Gastrocnemius medialis (tissue), 4 donors: ENCODE results near the gene MACROD2. TPM values are rescaled to one million over a fixed set of nuclear protein-coding genes. Genes with fewer than 3 reads are reported as not detected.

ENCODE experiments used
- ATAC-seq, 2 donors: fragments of 150-250 bp; one replicate each; pipeline ENCODE4 v1.9.1; 2016
- DNase-seq, 2 donors: peaks; one replicate each; pipeline ENCODE4 v3.0.0-alpha.2; 2019
- H3K27ac ChIP-seq, 4 donors: fragments of 200-600 bp; sonication (generic); 1 replicate in 1 of 4; 2 replicates in 3 of 4; pipeline ENCODE4 v1.5.1; 2016 to 2018; ENCODE audit warnings: mild to moderate bottlenecking in 2 of 4, moderate library complexity in 1 of 4
- H3K27me3 ChIP-seq, 3 donors: fragments of 200-600 bp; sonication (generic) in 2 of 3; 1 replicate in 1 of 3; 2 replicates in 2 of 3; pipeline versions ENCODE4 v1.5.1 to v1.6.0; 2016 to 2019; ENCODE audit warnings: mild to moderate bottlenecking in 1 of 3, moderate library complexity in 1 of 3
- H3K36me3 ChIP-seq, 2 donors: fragments of 200-600 bp; sonication (generic) in 1 of 2; one replicate each; pipeline ENCODE4 v1.5.1; 2017 to 2018
- H3K4me1 ChIP-seq, 2 donors: fragments of 200-600 bp; sonication (generic) in 1 of 2; one replicate each; pipeline ENCODE4 v1.5.1; 2016 to 2017; ENCODE audit warnings: mild to moderate bottlenecking in 2 of 2
- H3K4me3 ChIP-seq, 4 donors: fragments of 200-600 bp; sonication (generic) in 3 of 4; 1 replicate in 1 of 4; 2 replicates in 3 of 4; pipeline ENCODE4 v1.5.1; 2016 to 2019; ENCODE audit warnings: mild to moderate bottlenecking in 2 of 4
- H3K9me3 ChIP-seq, 3 donors: fragments of 200-600 bp; sonication (generic) in 2 of 3; 1 replicate in 1 of 3; 2 replicates in 2 of 3; pipeline ENCODE4 v1.5.1; 2016 to 2019
- CTCF ChIP-seq, 5 experiments: fragments of 450-650 bp in 3 of 5; fragments of 200-600 bp in 2 of 5; sonication (generic) in 2 of 5; IDR thresholded peaks in 4 of 5; conservative IDR thresholded peaks in 1 of 5; 1 replicate in 4 of 5; 2 replicates in 1 of 5; pipeline ENCODE4 v1.5.1; 2016 to 2019; ENCODE audit warnings: antibody characterized with exemption in 5 of 5, mild to moderate bottlenecking in 3 of 5, moderate library complexity in 3 of 5
- POLR2A ChIP-seq, 2 donors: fragments of 450-650 bp; IDR thresholded peaks; one replicate each; pipeline ENCODE4 v1.6.1; 2017; ENCODE audit warnings: antibody characterized with exemption in 2 of 2, mild to moderate bottlenecking in 2 of 2, moderate library complexity in 2 of 2
- in situ Hi-C, 4 donors: fragments of 200-750 bp; cut with MboI; loops; one replicate each; pipeline versions ENCODE4 v1.15.0 to v1.8.0; 2017; ENCODE audit warnings: low sequenced_read_pairs in 4 of 4
- intact Hi-C: fragments of 100-400 bp; cut with DNase I; formaldehyde crosslinking; loops from one replicate; pipeline ENCODE4 v1.15.1; 2023; ENCODE audit warnings: low total_unique reads
- total RNA-seq, 4 donors: library from RNA; depleted of rRNA; stranded (reverse); fragments of >200 nt; gene quantifications; one replicate each; pipeline versions ENCODE4 v1.1.0 to v1.2.3, GENCODE V29; 2016

MACROD2 gene
- total RNA-seq, 4 donors from 2014 or later: 1.8 to 10.2 (median 3.6) TPM

- no peak overlapping the region for H3K27ac ChIP-seq
- H3K36me3 ChIP-seq: no peaks in the 10 kb centered on the region
- intact Hi-C loops: no loop called here
- DNase-seq: no peak
- TF ChIP-seq POLR2A (IDR thresholded peaks at IDR 0.05) (no peak), CTCF (IDR thresholded peaks at IDR 0.05 in 4 of 5, conservative IDR thresholded peaks at IDR 0.05 in 1 of 5) (no peak)
- no peak for ATAC-seq
- no peaks in the 10 kb centered on the region for H3K9me3 ChIP-seq
- no peaks in the 10 kb centered on the region for H3K27me3 ChIP-seq
- H3K4me1 ChIP-seq: no peaks in the 10 kb centered on the region
- no peak overlapping the region for H3K4me3 ChIP-seq
- in situ Hi-C loops: no loop called here
These were observed 585.2 kb downstream of the MACROD2 start for GRCh38 chr20:14580418-14581074.

GRCh38 chr20:14581731-14582130 is 586.4 kb downstream of the MACROD2 start:
- intact Hi-C loops (no loop called here), in situ Hi-C loops (no loop called here)
- no peak for ATAC-seq
- Histone ChIP-seq H3K4me3 (no peak overlapping the region), H3K27me3 (no peaks in the 10 kb centered on the region), H3K36me3 (no peaks in the 10 kb centered on the region), H3K27ac (no peak overlapping the region), H3K4me1 (no peaks in the 10 kb centered on the region), H3K9me3 (no peaks in the 10 kb centered on the region)
- DNase-seq: no peak
- TF ChIP-seq CTCF (IDR thresholded peaks at IDR 0.05 in 4 of 5, conservative IDR thresholded peaks at IDR 0.05 in 1 of 5) (no peak), POLR2A (IDR thresholded peaks at IDR 0.05) (no peak)

GRCh38 chr20:14582855-14583254 is 587.5 kb downstream of the MACROD2 start:
- no peaks in the 10 kb centered on the region for H3K9me3 ChIP-seq
- H3K27me3 ChIP-seq: no peaks in the 10 kb centered on the region
- ATAC-seq (peak; percentile 79 to 91), DNase-seq (no peak)
- no peak overlapping the region for H3K4me3 ChIP-seq
- no peak overlapping the region for H3K27ac ChIP-seq
- in situ Hi-C loops: no loop called here
- intact Hi-C loops: no loop called here
- TF ChIP-seq POLR2A (IDR thresholded peaks at IDR 0.05) (no peak), CTCF (IDR thresholded peaks at IDR 0.05 in 4 of 5, conservative IDR thresholded peaks at IDR 0.05 in 1 of 5) (no peak)
- H3K4me1 ChIP-seq: no peaks in the 10 kb centered on the region
- no peaks in the 10 kb centered on the region for H3K36me3 ChIP-seq

GRCh38 chr20:14583413-14583812 is 588.1 kb downstream of the MACROD2 start:
- TF ChIP-seq CTCF (IDR thresholded peaks at IDR 0.05 in 4 of 5, conservative IDR thresholded peaks at IDR 0.05 in 1 of 5): no peak
- no peak for TF ChIP-seq POLR2A (IDR thresholded peaks at IDR 0.05)
- Histone ChIP-seq H3K4me1 (no peaks in the 10 kb centered on the region), H3K4me3 (no peak overlapping the region), H3K27ac (no peak overlapping the region), H3K36me3 (no peaks in the 10 kb centered on the region), H3K9me3 (no peaks in the 10 kb centered on the region), H3K27me3 (no peaks in the 10 kb centered on the region)
- DNase-seq: no peak
- ATAC-seq: peak in 1 of 2 donors; percentile 31
- intact Hi-C loops (no loop called here), in situ Hi-C loops (no loop called here)

- no peaks in the 10 kb centered on the region for H3K36me3 ChIP-seq
- no peak overlapping the region for H3K4me3 ChIP-seq
- no peaks in the 10 kb centered on the region for H3K27me3 ChIP-seq
- in situ Hi-C loops (no loop called here), intact Hi-C loops (no loop called here)
- no peak overlapping the region for H3K27ac ChIP-seq
- H3K4me1 ChIP-seq: no peaks in the 10 kb centered on the region
- no peaks in the 10 kb centered on the region for H3K9me3 ChIP-seq
- TF ChIP-seq CTCF (IDR thresholded peaks at IDR 0.05 in 4 of 5, conservative IDR thresholded peaks at IDR 0.05 in 1 of 5) (no peak), POLR2A (IDR thresholded peaks at IDR 0.05) (no peak)
- ATAC-seq (no peak), DNase-seq (no peak)
These were observed 594.1 kb downstream of the MACROD2 start for GRCh38 chr20:14589383-14589782.
